Measurements from ENCODE around the gene FBXO7. TPM values are rescaled to one million over a fixed set of nuclear protein-coding genes. Genes with fewer than 3 reads are reported as not detected.

Gene FBXO7
- total and polyA plus RNA-seq, 9 of the 15 experiments (the other 6 are each of a cell fraction or from before 2014, with no cell fraction given): 34.0 to 162 (median 85.2) TPM

- no peak for TF ChIP-seq ATF6 (CRISPR knock-in tag; IDR thresholded peaks at IDR 0.05)
- TF ChIP-seq RFX7 (CRISPR knock-in tag; IDR thresholded peaks at IDR 0.05): no peak
- no peak for TF ChIP-seq CHD2 (IDR thresholded peaks at IDR 0.05; ENCODE audit: low read depth, low read length)
- no peak for TF ChIP-seq ESRRB (CRISPR knock-in tag; IDR thresholded peaks at IDR 0.05; ENCODE audit: borderline replicate concordance)
Observed at GRCh38 chr22:32528316-32528715, 53.7 kb downstream of the FBXO7 start (continued).

- no TSS peak for BruUV-seq (replicated peaks)
- Histone ChIP-seq H2AFZ (ENCODE audit: low read depth, low read length) (peak overlapping the region; percentile 27; the same call in 1 of the 2 replicates), H4K20me1 (replicated peaks; ENCODE audit: control insufficient read depth, insufficient read depth, low read length) (no peaks in the 10 kb centered on the region), H3K4me2 (ENCODE audit: insufficient read depth, low read length) (no peak overlapping the region), H3K79me2 (ENCODE audit: control insufficient read depth, insufficient read depth, low read length) (no peaks in the 10 kb centered on the region), H3K9me1 (ENCODE audit: control insufficient read depth, insufficient read depth, low read length) (no peaks in the 10 kb centered on the region), H3K4me1 (replicated peaks in 1 of 2; ENCODE audit: control insufficient read depth in 2 of 2, insufficient read depth in 2 of 2, low read length in 2 of 2) (peaks cover 18 to 24% of the 10 kb centered on the region in 2 experiments), H3K4me3 (no peak overlapping the region), H3K27ac (ENCODE audit: extremely low read depth, low read depth, low read length) (no peak overlapping the region), H3K9ac (ENCODE audit: insufficient read depth in 1 of 2, low read depth in 2 of 2, low read length in 2 of 2) (0 out of 4 replicates have a peak overlapping the region, but pooled peaks of 1 of the 2 experiments have one; percentile 17), H3K27me3 (ENCODE audit: control insufficient read depth in 2 of 2, insufficient read depth in 2 of 2, low read length in 2 of 2) (no peaks in the 10 kb centered on the region; a peak in 1 of 5 replicates), H3K9me3 (replicated peaks; ENCODE audit: control insufficient read depth, insufficient read depth, low read depth, low read length) (no peaks in the 10 kb centered on the region), H3K36me3 (ENCODE audit: control insufficient read depth, insufficient read depth, low read length) (no peaks in the 10 kb centered on the region)
- intact Hi-C loops (cut with micrococcal nuclease) (loop anchor here (1.0 to 5.0 kb wide), 3 partner anchors 268 to 473 kb away; no protein-coding TSS in a partner anchor), in situ Hi-C loops (cut with MboI) (loop anchor here (5.0 to 25.0 kb wide), 3 partner anchors 268 to 683 kb away; no protein-coding TSS in a partner anchor)
- DNase-seq (ENCODE audit: extremely low read depth in 1 of 4, low spot score in 3 of 4) (peak; percentile 74 to 81 (median 75)), ATAC-seq (peak; percentile 86), FAIRE-seq (peak; percentile 85)
- POLR2A ChIA-PET: no interaction called here
- 10% methylated on average over 12 of the region's 29 CpGs for WGBS (ENCODE audit: insufficient coverage, low coverage, missing lambda C conversion rate)
- CTCF ChIA-PET (ENCODE audit: low intra/inter-chr PET ratio): interaction anchor here (0.7 to 2.0 kb wide), 4 partner anchors 130 to 471 kb away, joined by 3 to 11 read pairs (median 4); no protein-coding TSS in a partner anchor
- TF ChIP-seq REST (IDR thresholded peaks at IDR 0.05; ENCODE audit: borderline replicate concordance): peak; percentile 90
- no peak for TF ChIP-seq REST (CRISPR knock-in tag; IDR thresholded peaks at IDR 0.05; ENCODE audit: low read depth)
- 0 out of 2 replicates have a peak, but pooled peaks have one; percentile 12 for TF ChIP-seq JUND (IDR thresholded peaks at IDR 0.05; ENCODE audit: borderline replicate concordance, low read depth, low read length)
- TF ChIP-seq JUND (tag; IDR thresholded peaks at IDR 0.05; ENCODE audit: borderline replicate concordance, low read depth, low read length): no peak
Observed at GRCh38 chr22:32528984-32529982, 54.7 kb downstream of the FBXO7 start.
